Heart left ventricle (tissue), 13 donors: ENCODE data around the gene C4B.

ENCODE experiments used
- CTCF ChIP-seq, 12 donors: fragments of 200-600 bp; sonication (generic) in 4 of 12; IDR thresholded peaks; one replicate each; pipeline versions ENCODE4 v1.5.0 to v1.8.0; 2018 to 2022; ENCODE audit warnings: antibody characterized with exemption in 12 of 12, mild to moderate bottlenecking in 5 of 12
- POLR2A ChIP-seq, 2 donors: fragments of 450-650 bp; IDR thresholded peaks; one replicate each; pipeline ENCODE4 v1.6.1; 2017; ENCODE audit warnings: antibody characterized with exemption in 2 of 2, mild to moderate bottlenecking in 2 of 2, moderate library complexity in 2 of 2
- donor health status: ischemic (EF 13 %, LVEDD 7.1; RV severe dilation, severe dysfunction).
- donor health status: DM: no; HTN: yes; CAD: no.
- donor health status: DM: no; HTN: no; CAD: no.
- donor health status: ischemic (EF 25% LVEDD 6.9; RV normal size, moderate dysfunction).
- donor health status: ischemic (EF 25% LVEDD 5.7; RV mildly dilated, moderate dysfunction).
- donor health status: ischemic (EF 35%, LVEDD 5.7; RV mildly dilated, moderate dysfunction).
- donor health status: nonischemic (EF 11% LVEDD 7.7; RV severe dilation, severe dysfunction).
- donor health status: DM: yes; HTN: yes; CAD: no.
- donor health status: PGD.
- donor health status: ischemic (EF 29% LVEDD 5.4; RV normal size, mild dysfunction).
- donor health status: nonischemic (EF 23%, LVEDD 6.1; RV moderate dilation, normal function).

- no peak for TF ChIP-seq POLR2A (IDR thresholded peaks at IDR 0.05)
- TF ChIP-seq CTCF (IDR thresholded peaks at IDR 0.05), result peak; percentile 76 to 93 (median 80)
These were observed 33.5 kb downstream of the C4B start for GRCh38 chr6:32047855-32048766.
